NCI-H446 treated with DMSO at 0.1 percent for 48 hours (cell line): ENCODE data around the gene SLC4A2.

Source experiments
- DNase-seq: peaks from one replicate; lab custom pipeline; 2025; lab: John Stamatoyannopoulos, UW

Gene SLC4A2

DNA sequence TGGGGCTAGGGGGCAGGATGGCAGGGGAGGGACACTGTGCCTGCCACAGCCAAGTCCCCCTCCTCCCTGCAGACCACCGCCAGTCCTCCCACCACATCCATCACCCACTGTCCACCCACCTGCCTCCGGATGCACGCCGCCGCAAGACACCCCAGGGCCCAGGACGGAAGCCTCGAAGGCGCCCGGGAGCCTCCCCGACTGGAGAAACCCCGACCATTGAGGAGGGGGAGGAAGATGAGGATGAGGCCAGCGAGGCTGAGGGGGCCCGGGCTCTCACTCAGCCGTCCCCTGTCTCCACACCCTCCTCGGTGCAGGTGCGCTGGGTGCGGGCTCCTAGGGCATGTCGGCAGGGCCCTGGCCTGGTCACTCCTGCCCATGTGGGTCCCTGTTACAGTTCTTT is 5.1 kb downstream of the SLC4A2 start:
- DNase-seq = no peak

DNA sequence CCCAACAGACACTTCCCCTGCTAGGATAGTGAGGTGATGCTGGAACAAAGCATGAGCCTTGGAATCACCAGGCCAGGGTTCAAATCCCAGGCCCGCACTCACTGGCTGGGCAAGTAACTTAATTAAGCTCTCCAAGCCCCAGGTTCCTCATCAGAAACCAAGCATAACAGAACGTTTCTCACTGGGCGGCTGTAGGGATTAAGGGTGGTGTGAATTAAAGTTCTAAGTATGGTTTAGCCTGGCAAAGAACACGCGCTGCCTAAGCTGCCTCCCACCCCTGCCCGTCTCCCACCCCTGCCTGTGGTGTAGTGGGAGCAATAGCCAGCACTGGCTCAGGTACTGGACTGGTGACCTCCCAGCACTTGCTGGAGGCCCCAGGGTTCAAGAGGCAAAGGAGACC is 5.6 kb downstream of the SLC4A2 start:
- no peak for DNase-seq

DNA sequence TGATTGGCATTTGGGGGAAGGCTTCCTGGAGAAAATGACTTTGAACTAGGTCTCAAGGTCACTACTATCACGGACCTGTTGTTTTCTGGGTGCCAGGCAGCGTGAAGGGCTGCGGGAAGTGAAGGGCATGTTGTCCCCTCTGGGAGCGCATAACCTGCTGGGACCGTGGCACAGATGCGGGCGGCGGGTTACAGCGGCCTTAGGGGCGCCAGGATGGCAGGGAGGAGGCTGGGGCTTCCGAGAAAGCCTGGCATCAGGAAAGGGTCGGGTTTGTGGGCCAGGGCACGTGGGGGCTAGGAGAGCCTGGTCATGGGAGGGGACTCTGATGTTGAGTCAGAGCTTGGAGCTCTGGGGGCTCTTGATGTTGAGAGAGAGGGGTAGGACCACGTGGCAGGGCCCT is 6.1 kb downstream of the SLC4A2 start:
- no peak for DNase-seq

DNA sequence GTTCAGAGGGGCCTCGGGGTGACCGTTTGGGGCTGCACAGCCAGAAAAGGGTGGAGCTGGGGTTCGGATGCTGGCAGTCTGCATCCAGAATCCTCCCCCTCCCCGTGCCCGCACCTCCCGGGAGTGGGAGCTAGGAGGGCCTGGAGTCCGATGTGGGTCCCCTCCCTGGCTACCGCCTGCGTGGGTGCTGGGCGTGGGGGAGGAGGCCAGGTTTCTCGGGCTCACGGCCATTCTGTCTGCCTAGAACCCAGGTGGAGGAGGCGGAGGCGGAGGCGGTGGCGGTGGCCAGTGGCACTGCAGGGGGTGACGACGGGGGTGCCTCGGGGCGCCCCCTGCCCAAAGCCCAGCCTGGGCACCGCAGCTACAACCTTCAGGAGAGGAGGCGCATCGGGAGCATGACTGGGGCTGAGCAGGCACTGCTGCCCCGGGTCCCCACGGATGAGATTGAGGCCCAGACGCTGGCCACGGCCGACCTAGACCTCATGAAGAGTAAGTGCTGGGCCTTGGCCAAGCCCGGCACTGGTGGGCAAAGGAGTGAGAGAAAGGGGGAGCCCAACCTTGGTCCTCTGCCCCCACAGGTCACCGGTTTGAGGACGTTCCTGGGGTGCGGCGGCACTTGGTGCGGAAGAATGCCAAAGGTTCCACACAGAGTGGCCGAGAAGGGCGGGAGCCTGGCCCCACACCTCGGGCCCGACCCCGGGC is 7.0 kb downstream of the SLC4A2 start:
- no peak for DNase-seq

DNA sequence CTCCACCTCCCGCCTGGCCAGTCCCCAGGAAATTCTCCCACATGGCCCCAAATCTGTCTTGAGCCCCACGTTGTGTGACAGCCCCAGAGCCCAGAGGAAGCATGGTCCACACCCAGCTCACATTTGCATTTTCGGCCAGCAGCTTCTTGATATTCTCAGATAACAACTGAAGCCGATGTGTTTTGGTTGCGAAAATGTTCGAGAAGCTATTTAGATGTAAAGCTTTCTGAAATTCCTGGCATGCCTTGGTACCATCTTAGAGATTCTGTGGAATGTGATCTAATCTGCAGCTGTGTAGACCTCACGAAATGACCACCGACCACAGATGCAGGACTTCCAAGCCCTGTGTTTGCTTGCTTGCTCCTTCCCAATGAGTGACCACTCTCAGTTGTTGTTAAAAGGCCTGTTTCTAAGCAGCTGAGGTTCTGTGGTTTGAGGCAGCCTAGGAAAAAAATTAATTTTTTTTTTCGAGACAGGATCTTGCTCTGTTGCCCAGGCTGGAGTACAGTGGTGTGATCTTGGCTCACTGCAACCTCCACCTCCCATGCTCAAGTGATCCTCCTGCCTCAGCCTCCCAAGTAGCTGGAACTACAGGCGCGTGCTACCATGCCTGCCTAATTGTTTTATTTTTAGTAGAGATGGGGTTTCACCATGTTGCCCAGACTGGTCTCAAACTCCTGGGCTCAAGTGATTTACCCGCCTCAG is 8.8 kb downstream of the SLC4A2 start:
- no peak for DNase-seq

DNA sequence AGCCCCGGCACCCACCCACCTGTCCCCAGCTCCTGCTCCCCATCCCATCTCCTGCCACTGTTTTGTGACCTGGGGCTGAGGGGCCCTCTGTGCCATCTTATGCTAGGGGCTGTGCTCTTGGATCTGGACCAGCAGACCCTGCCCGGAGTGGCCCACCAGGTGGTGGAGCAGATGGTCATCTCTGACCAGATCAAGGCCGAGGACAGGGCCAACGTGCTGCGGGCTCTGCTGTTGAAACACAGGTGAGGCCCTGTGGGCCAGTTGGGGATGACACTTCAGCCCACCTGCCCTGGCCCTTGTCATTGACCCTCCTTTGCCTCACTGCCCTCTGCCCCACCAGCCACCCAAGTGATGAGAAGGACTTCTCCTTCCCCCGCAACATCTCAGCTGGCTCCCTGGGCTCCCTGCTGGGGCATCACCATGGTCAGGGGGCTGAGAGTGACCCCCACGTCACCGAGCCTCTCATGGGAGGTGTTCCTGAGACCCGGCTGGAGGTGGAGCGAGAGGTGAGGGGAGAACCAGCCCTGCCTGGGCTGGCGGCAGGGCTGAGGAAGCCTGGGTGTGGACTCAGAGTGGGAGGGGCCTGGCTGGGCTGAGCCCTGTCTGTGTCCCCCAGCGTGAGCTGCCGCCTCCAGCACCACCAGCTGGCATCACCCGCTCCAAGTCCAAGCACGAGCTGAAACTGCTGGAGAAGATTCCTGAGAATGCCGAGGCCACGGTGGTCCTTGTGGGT is 10.6 kb downstream of the SLC4A2 start:
- no peak for DNase-seq

DNA sequence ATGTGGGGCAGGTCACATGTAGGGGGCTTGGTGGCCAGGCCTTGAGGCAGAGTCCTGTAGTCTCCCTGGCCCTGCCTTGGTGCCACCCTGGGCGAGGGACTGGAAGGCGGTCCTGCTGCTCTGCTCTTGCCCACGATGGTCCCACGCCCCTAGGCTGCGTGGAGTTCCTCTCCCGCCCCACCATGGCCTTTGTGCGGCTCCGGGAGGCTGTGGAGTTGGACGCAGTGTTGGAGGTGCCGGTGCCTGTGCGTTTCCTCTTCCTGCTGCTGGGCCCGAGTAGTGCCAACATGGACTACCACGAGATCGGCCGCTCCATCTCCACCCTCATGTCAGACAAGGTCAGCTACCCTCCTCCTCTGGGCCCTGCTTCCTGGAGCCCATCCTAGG is 11.2 kb downstream of the SLC4A2 start:
- DNase-seq = no peak

DNA sequence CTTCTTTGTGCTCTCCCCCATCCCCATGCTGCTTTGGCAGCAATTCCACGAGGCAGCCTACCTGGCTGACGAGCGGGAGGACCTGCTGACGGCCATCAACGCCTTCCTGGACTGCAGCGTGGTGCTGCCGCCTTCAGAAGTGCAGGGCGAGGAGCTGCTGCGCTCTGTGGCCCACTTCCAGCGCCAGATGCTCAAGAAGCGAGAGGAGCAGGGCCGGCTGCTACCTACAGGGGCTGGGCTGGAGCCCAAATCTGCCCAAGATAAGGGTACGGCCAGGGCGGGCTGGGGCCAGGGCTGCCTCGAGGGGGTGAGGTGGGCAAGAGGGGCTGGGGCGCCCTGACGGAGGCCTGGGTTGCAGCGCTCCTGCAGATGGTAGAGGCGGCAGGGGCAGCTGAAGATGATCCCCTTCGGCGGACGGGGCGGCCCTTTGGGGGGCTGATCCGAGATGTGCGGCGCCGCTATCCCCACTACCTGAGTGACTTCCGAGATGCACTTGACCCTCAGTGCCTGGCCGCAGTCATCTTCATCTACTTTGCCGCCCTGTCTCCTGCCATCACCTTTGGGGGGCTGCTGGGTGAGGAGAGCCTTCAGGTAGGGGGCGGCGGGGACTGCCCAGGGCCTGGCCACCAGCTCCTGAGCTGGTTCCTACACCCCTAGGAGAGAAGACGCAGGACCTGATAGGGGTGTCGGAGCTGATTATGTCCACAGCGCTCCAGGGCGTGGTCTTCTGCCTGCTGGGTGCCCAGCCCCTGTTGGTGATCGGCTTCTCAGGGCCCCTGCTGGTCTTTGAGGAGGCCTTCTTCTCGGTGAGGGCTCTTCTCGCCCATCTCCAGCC is 11.9 kb downstream of the SLC4A2 start:
- no peak for DNase-seq

DNA sequence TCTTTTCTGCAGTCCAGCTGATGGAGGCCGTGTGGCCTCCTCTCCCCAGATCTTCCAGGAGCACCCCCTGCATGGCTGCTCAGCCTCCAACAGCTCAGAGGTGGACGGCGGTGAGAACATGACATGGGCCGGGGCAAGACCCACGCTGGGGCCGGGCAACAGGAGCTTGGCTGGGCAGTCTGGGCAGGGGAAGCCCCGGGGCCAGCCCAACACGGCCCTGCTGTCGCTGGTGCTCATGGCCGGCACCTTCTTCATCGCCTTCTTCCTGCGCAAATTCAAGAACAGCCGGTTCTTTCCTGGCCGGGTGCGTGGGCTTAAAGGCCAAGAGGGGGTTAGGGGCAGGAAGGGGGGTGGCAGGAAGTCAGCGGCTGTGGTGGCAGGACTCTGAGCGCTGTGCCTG is 14.6 kb downstream of the SLC4A2 start:
- DNase-seq = no peak

DNA sequence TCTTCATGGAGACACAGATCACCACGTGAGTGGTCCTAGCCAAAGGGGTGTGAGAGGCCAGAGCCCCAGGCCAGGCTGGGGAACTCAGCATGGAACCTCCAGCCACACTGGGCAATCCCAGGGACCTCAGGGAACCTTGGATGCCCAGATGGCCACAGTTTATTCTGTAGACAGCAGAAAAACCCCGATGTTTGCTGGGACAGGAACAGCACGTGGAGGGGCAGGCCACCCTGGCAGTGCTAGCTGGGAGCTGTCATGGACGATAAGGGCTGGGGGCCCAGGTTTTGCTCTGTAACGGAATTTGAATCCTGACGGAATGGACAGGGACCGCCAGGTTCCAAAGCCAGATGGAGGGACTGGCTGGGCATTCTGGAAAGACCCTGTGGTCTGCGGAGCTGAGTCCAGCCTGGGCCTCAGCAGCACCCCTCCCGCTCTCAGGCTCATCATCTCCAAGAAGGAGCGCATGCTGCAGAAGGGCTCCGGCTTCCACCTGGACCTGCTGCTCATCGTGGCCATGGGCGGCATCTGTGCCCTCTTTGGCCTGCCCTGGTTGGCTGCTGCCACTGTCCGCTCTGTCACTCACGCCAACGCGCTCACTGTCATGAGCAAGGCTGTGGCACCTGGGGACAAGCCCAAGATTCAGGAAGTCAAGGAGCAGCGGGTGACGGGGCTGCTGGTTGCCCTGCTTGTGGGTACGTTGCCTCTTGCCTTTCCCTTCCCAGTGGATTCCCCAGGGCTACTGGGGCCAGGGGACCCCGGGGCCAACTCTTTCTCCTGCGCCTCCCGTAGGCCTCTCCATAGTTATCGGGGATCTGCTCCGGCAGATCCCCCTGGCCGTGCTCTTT is 15.7 kb downstream of the SLC4A2 start:
- DNase-seq = no peak

DNA sequence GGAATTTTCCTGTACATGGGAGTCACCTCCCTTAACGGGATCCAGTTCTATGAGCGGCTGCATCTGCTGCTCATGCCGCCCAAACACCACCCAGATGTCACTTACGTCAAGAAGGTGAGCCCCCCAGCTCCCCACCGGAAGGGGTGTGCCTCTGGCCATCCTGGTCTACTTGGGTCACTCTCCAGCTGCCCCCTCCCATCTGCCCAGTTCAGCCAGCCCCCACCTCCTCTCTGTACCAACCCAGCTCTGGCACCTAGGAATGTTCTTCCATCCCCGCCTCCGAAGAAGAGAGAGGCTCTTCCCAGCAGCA is 16.2 kb downstream of the SLC4A2 start:
- no peak for DNase-seq

DNA sequence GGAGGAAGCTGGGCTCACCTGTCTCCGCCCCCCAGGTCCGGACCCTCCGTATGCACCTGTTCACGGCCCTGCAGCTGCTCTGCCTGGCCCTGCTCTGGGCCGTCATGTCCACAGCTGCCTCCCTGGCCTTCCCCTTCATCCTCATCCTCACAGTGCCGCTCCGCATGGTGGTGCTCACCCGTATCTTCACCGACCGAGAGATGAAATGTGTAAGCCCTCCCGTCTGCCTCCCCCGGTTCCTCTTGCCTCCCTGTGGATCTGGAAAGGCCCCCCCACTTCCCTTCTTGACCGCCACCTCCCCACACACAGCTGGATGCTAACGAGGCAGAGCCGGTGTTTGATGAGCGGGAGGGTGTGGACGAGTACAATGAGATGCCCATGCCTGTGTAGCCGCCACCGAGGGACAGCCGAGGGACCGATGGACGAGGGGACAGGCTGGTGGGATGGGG is 16.6 kb downstream of the SLC4A2 start:
- no peak for DNase-seq

DNA sequence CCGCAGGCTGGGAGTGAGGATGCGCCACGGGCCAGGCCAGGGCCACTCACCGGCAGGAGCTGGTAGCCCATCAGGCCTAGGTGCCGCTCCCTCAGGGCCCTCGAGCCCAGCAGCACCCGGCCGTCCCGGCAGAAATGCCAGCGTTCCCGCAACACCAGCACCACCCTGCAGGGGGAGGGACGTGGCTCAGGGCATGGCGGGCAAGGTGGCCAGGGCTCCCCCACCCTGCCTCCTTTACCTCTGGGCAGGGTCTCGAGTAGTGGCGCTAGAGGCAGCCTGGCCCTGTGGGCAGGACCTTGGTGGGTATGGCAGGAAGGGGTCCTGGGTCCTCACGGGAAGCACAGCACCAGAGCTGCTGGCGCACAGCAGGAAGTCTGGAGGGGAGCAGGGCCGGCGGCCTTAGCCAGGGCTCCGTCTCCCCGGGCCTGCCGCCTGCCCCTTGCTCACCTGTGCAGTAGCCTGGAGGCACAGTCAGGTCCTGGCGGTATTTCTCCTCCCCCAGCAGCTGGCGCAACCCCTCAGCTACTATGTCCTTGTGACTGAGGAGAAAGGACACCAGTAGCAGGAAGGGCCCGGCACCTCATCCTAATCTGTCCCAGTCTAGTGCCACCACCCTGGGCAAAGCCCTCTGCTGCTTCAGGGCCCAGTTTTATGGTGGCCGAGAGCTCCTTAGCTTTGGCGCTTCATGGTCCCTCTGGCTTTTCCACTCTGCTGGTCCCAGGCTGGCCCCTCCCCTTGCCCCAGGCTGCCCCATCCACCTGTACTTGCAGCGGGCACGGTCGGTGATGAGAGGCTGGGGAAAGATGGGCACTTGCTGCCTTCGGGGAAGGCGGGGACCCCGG is 17.7 kb downstream of the SLC4A2 start:
- DNase-seq = no peak

DNA sequence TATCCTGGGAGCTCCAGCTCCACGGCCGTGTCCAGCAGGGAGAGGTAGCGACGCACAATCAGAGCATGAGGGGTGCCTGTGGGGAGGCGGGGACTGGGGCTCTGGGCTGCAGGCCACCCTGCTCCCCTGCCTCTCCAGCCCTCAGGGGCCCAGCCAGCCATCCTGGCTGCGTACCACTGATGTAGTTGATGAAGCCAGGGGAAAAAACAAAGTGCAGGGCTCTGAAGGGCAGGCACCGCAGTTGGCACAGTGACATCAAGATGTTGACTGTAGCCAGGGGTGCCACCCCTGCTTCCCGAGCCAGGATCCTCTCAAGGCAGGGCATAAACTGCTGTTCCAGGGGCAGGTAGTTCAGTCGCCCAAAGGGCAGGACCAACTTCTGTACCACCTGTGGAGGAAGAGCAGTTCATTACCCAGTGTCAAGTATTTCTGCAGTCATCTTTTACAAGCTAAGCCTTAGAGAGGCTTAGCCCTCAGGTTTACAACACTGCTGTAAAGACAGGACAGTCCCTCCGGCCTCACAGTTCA is 18.4 kb downstream of the SLC4A2 start:
- DNase-seq = no peak

DNA sequence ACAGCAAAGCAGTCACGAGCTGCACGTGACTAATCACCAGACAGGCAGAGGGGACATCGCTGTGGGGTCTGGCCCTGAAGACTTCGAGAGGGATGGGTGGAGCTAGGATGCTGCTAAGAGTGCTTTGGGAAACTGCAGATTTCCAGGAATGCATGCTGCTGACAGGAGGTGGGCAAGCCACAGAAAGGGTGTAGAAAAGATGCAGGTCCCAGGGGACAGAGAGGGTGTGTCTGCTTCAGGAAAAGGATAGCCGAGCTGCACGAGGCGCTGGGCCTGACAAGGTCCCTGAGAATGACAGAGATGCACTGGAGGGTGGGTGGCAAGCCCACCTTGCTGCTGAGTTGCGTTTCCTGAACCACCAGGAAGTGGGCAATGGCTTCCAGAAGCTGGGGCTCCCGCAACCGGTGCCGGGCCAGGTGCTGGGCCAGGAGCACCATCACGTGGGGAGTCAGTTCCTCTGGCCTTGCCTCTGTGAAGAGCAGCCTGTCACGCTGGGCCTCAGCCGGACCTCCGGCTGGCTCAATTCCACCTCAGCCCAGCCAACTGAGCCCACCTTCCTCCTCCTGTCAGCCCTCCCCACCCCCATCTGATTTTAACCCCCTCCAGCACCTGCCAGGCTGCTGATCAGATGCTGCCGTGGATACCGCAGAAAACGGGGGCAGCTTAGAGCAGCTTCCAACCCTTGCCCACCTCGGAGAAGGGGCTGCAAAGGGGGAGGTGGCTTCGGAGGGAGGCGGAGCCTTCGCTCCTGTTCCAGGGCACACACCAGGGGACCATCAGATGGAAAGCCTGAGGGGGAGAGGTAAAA is 19.0 kb downstream of the SLC4A2 start:
- DNase-seq = no peak

DNA sequence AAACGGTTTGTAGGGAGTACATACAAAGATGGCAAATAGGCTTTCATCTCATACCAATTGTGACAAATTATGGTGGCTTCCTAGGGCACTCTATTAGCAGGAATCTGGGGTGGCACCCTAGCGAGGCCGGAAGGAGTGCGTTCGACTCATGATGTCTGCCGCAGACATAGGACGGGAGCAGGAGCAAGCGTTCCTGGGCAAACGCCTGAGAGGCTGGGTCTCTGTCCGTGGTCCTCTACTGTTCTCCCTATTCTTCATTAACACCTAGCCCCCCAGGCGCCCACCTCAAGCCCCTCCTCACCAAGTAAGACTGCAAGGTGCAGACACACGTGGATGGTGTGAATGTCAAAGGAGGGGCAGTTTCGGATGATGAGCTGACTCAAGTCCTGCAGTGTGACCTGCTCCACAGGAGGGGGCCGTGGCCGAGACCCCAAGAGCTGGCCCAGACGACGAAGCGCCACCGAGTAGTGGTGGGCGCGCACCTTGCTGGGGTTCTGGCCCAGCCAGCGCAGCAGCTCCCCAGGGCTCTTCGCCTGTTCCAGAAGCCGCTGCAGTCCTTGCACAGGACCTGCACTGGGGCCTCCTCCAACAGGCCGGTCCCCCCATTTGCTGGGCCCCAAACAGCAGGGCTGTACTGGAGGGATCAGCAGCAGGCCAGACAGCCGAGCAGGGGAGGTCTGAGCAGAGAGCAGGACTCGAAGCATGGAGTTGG is 20.0 kb downstream of the SLC4A2 start:
- DNase-seq = no peak

DNA sequence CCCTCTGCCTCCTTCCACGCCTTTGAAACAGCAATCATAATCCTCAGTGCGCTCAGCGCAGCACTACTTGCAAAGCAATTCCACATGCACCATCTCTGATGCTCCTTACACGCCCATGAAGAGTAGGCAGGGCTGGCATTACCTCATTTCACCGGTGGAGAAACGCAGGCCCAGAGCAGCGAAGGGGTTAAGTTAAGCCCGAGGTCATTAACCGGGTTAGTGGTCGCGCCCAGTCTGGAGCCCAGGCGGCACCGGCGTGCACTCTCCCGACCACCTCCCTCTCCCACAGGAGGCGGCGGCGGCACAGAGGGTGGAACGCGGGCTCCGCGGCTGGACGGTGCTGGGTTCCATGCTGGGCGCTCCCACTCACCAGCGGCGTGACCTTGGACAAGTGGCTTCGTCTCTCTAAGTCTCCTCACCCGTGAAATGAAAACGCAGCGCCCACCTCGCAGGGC is 20.7 kb downstream of the SLC4A2 start:
- DNase-seq = no peak

DNA sequence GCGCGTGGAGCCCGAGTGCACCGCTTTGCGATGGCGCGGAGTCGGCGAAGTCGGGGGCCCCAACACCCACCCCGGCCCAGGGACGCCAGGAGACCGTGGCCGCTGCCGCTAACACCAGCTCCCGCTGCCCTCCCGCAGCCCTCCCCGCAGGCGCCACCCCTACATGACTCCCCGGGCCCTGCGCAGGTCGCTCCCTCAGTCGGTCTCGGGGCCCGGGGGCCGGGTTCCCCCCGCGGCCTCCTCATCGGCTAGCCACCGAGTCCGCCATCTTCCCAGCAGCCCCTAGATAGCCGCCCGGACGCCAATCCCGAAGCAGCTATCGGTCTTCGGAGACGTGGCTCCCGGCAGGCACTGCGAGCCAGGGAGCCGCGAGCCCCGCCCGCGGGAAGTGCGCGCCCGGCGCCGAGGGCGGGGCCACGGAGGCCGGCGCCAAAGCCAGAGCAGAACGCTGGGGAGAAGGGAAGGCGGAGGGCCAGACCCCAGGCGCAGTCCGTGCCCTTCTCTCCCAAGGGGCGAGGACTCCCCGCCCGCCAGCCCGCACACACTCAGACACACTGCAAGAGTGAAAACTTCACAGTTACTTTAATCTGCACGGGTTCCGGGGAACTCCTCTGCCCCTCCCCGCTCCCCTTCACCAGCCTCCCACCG is 21.3 kb downstream of the SLC4A2 start, which contains the start of gene FASTK:
Gene FASTK (minus strand): TSS at position 288 of the 648 bp plus-strand sequence. CDS start 43 bp downstream, at position 245.
- peak; percentile 77 for DNase-seq
